ENCODE measurements around the gene MYLK4. TPM values are rescaled to one million over a fixed set of nuclear protein-coding genes. Genes with fewer than 3 reads are reported as not detected.

MYLK4 gene
- total RNA-seq, 4 donors from 2014 or later, result 2.4 to 46.7 (median 26.9) TPM

DNA sequence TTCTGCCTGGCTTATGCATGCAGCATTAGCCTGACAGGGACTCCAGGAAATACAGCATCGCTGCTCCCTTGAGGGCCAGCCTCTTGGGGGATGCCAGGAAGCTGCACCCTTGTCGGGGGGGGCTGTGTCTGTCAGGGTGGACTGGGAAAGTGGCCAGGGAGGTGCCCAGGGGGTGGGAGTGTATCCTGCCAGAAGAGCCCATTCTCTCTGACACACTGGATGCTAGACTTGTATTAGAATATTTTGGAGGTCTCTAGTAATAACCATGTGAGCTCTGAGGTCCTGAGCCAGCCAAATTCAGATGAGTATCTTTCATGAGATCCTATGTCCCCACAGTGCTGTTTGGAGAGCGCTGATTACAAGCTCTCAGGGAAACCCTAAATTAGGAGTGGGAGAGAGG is 89.1 kb downstream of the MYLK4 start:
- in situ Hi-C loops (cut with MboI; ENCODE audit: low sequenced_read_pairs in 4 of 4), result no loop called here

DNA sequence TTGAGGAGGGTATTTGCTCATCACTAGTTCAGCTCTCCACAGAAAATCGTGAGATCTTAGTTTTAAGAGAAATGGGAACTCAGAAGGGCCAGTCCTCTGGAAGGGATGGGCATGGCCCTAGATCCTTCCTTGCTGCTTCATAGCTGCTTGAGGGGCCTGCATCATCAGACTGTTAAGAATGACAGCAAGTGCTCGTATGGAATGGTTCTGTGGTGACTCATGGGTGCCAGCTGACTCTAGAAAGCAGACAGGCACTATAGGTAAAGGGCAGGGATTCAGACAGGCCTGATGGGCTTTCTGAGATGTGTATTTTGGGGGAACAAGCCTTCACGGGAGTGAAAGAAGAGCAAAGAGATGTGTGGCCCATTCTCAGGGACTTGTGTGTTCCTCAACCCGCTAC is 90.8 kb downstream of the MYLK4 start:
- intact Hi-C loops (cut with DNase I; ENCODE audit: low total_unique reads), result no loop called here
- ATAC-seq (no peak), DNase-seq (no peak)

More for the DNA sequence above, 89.1 kb downstream of the MYLK4 start:
- Histone ChIP-seq H3K36me3 (no peaks in the 10 kb centered on the region), H3K27me3 (no peaks in the 10 kb centered on the region), H3K4me3 (no peak overlapping the region), H3K9me3 (no peaks in the 10 kb centered on the region), H3K4me1 (peaks cover 15 to 24% of the 10 kb centered on the region in 2 donors), H3K27ac (no peak overlapping the region)
- intact Hi-C loops (cut with DNase I; ENCODE audit: low total_unique reads), result no loop called here
- no peak for DNase-seq
- ATAC-seq, result no peak
- TF ChIP-seq, protein P1, sequence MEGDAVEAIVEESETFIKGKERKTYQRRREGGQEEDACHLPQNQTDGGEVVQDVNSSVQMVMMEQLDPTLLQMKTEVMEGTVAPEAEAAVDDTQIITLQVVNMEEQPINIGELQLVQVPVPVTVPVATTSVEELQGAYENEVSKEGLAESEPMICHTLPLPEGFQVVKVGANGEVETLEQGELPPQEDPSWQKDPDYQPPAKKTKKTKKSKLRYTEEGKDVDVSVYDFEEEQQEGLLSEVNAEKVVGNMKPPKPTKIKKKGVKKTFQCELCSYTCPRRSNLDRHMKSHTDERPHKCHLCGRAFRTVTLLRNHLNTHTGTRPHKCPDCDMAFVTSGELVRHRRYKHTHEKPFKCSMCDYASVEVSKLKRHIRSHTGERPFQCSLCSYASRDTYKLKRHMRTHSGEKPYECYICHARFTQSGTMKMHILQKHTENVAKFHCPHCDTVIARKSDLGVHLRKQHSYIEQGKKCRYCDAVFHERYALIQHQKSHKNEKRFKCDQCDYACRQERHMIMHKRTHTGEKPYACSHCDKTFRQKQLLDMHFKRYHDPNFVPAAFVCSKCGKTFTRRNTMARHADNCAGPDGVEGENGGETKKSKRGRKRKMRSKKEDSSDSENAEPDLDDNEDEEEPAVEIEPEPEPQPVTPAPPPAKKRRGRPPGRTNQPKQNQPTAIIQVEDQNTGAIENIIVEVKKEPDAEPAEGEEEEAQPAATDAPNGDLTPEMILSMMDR (IDR thresholded peaks at IDR 0.05 in 4 of 5, conservative IDR thresholded peaks at IDR 0.05 in 1 of 5), result no peak
- no peak for TF ChIP-seq POLR2A (IDR thresholded peaks at IDR 0.05)

DNA sequence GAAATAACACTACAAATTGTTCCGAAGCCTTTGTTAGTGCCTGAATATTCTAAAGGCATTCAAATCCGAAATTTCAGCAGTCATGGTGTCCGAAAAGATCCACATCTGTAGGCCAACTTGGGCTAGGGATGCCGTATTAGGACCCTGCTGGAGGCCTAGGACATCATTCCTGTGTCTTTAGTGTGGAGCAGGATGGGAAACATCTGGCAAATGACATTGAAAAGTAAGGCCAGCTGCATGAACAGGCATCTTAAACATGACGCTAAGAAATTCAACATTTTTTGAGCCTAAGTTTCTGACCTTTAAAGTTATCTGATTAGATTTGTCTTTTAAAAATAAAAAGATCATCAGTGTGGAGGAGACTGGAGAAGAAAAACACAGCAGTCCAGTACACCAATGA is 91.3 kb downstream of the MYLK4 start:
- Histone ChIP-seq H3K27ac (no peak overlapping the region), H3K9me3 (no peaks in the 10 kb centered on the region), H3K27me3 (no peaks in the 10 kb centered on the region), H3K36me3 (no peaks in the 10 kb centered on the region), H3K4me1 (peaks cover 6% of the 10 kb centered on the region in 2 donors), H3K4me3 (no peak overlapping the region)
- in situ Hi-C loops (cut with MboI; ENCODE audit: low sequenced_read_pairs in 4 of 4), result no loop called here
- TF ChIP-seq POLR2A (IDR thresholded peaks at IDR 0.05), result no peak
- TF ChIP-seq, protein P1 (IDR thresholded peaks at IDR 0.05 in 4 of 5, conservative IDR thresholded peaks at IDR 0.05 in 1 of 5), result no peak
- no peak for ATAC-seq
- intact Hi-C loops (cut with DNase I; ENCODE audit: low total_unique reads), result no loop called here
- DNase-seq, result no peak

More for the DNA sequence above, 90.8 kb downstream of the MYLK4 start:
- in situ Hi-C loops (cut with MboI; ENCODE audit: low sequenced_read_pairs in 4 of 4), result no loop called here
- peaks cover 7 to 10% of the 10 kb centered on the region in 2 donors for H3K4me1 ChIP-seq
- no peaks in the 10 kb centered on the region for H3K36me3 ChIP-seq
- H3K27ac ChIP-seq, result no peak overlapping the region
- no peak overlapping the region for H3K4me3 ChIP-seq
- TF ChIP-seq POLR2A (IDR thresholded peaks at IDR 0.05), result no peak
- TF ChIP-seq, protein P1 (IDR thresholded peaks at IDR 0.05 in 4 of 5, conservative IDR thresholded peaks at IDR 0.05 in 1 of 5), result no peak
- no peaks in the 10 kb centered on the region for H3K27me3 ChIP-seq
- no peaks in the 10 kb centered on the region for H3K9me3 ChIP-seq

DNA sequence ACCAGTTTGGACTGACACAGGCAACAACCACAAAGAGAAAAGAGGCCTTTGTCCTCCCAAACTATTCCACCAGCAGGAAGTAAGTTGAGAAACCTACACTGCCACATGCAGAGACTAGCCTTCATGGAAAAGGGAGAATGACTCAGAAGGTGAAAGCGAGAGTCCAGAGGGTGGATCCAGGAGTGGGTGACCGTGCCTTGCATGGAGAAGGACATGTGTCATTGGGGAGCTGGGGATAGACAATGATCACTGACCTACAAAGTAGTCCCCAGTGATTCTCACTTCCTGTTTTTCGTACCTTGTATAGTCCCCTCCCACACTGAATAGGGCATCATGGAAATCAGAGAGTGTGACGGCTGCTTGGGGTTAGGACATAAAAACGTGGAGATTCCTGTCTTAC is 91.9 kb downstream of the MYLK4 start:
- peaks cover 6% of the 10 kb centered on the region in 2 donors for H3K4me1 ChIP-seq
- no peak for ATAC-seq
- H3K4me3 ChIP-seq, result no peak overlapping the region
- no peak for DNase-seq
- TF ChIP-seq, protein P1 (IDR thresholded peaks at IDR 0.05 in 4 of 5, conservative IDR thresholded peaks at IDR 0.05 in 1 of 5), result no peak
- TF ChIP-seq POLR2A (IDR thresholded peaks at IDR 0.05), result no peak
- intact Hi-C loops (cut with DNase I; ENCODE audit: low total_unique reads), result no loop called here
- H3K27ac ChIP-seq, result no peak overlapping the region
- H3K27me3 ChIP-seq, result no peaks in the 10 kb centered on the region
- no peaks in the 10 kb centered on the region for H3K36me3 ChIP-seq
- H3K9me3 ChIP-seq, result no peaks in the 10 kb centered on the region
- in situ Hi-C loops (cut with MboI; ENCODE audit: low sequenced_read_pairs in 4 of 4), result no loop called here

DNA sequence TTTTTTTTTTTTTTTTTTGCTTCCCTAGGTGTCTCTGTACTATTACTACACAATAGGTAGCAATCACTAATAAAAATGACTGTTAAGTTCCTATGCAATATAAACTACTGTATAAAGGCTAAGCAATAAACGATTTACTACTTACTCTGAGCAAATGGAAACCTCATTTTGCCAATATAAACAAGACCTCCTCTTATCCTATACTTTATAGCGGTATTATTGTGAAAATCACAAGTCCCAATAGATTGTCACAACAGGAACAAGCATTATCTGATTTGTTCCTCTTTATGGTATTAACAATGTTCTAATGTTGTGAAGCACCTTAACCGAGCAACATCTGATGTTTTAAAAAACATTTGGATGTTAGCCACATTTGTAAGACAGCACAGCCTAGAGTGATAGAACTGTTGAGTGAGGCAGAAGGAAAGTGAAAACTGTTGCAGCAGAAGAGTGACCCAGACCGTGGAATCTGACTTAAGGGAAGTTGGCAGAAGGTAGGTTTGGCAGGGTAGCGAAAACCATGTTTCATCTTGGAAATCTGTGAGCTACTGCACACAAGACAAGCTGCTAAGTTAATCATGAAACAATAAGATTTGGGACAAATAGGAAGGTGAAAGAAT is 94.2 kb downstream of the MYLK4 start:
- Histone ChIP-seq H3K9me3 (no peaks in the 10 kb centered on the region), H3K4me3 (no peak overlapping the region), H3K27ac (no peak overlapping the region), H3K36me3 (no peaks in the 10 kb centered on the region), H3K27me3 (no peaks in the 10 kb centered on the region), H3K4me1 (peaks cover 6% of the 10 kb centered on the region in 2 donors)
- no peak for TF ChIP-seq POLR2A (IDR thresholded peaks at IDR 0.05)
- TF ChIP-seq, protein P1 (IDR thresholded peaks at IDR 0.05 in 4 of 5, conservative IDR thresholded peaks at IDR 0.05 in 1 of 5), result no peak
- ATAC-seq, result no peak
- intact Hi-C loops (cut with DNase I; ENCODE audit: low total_unique reads), result no loop called here
- in situ Hi-C loops (cut with MboI; ENCODE audit: low sequenced_read_pairs in 4 of 4), result no loop called here
- no peak for DNase-seq

All from gastrocnemius medialis (tissue), 4 donors.